Stimulated activated CD8-positive, alpha-beta memory T cell treated with anti-CD3 and anti-CD28 coated beads, Interleukin-12 subunit alpha, Interleukin-12 subunit beta, amount 100 ng/mL, for 4 hours (primary cell): ENCODE data around the gene ABCA6.
"Not testable (repeated sequence)": the region's sequence is repeated elsewhere in the genome, so short reads cannot be mapped to it uniquely, and the experiment has no call there.

Source experiments
- DNase-seq: peaks from one replicate; pipeline ENCODE4 v3.0.0-alpha.2; 2020; ENCODE audit warnings: low read depth

Gene ABCA6, protein sequence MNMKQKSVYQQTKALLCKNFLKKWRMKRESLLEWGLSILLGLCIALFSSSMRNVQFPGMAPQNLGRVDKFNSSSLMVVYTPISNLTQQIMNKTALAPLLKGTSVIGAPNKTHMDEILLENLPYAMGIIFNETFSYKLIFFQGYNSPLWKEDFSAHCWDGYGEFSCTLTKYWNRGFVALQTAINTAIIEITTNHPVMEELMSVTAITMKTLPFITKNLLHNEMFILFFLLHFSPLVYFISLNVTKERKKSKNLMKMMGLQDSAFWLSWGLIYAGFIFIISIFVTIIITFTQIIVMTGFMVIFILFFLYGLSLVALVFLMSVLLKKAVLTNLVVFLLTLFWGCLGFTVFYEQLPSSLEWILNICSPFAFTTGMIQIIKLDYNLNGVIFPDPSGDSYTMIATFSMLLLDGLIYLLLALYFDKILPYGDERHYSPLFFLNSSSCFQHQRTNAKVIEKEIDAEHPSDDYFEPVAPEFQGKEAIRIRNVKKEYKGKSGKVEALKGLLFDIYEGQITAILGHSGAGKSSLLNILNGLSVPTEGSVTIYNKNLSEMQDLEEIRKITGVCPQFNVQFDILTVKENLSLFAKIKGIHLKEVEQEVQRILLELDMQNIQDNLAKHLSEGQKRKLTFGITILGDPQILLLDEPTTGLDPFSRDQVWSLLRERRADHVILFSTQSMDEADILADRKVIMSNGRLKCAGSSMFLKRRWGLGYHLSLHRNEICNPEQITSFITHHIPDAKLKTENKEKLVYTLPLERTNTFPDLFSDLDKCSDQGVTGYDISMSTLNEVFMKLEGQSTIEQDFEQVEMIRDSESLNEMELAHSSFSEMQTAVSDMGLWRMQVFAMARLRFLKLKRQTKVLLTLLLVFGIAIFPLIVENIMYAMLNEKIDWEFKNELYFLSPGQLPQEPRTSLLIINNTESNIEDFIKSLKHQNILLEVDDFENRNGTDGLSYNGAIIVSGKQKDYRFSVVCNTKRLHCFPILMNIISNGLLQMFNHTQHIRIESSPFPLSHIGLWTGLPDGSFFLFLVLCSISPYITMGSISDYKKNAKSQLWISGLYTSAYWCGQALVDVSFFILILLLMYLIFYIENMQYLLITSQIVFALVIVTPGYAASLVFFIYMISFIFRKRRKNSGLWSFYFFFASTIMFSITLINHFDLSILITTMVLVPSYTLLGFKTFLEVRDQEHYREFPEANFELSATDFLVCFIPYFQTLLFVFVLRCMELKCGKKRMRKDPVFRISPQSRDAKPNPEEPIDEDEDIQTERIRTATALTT (N-terminal part only)

DNA sequence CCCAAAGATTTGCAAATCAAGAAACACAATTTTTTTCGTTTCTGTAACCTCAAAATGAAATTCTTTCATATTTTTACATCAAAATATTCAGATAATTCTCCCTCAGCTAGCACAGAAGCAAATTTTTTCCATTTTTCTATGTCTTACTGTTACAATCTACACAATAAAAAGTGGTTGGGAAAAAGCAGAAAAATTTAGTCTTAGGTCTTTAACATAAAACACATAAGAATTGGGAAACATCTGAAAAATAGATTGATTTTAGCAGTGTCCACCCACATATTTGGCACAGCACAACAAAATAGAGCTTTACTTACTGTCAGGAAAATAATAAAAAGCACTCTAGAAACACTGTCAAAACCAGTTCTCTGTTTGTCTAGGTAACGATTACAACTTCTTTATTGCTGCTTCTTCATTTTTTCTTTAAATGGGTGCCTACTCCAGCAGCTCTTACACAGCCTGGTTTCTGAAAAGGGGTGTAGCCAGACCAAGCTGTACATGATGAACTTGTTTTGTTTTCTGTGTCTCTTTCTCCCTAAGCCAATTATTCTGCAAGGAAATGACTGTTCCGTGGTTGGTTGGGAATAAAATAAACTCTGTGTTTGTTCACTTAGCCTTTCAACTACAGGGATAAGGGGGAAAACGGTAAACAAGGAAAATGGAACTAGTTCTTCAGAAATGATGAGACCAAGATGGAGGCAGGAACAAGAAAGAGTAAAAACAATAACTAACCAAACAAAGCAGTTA is at the start of gene ABCA6:
Gene ABCA6, minus strand, starts transcription at position 465 of the 744 bp plus-strand sequence. CDS start 1,192 bp downstream, outside the sequence.
- DNase-seq, result no peak

DNA sequence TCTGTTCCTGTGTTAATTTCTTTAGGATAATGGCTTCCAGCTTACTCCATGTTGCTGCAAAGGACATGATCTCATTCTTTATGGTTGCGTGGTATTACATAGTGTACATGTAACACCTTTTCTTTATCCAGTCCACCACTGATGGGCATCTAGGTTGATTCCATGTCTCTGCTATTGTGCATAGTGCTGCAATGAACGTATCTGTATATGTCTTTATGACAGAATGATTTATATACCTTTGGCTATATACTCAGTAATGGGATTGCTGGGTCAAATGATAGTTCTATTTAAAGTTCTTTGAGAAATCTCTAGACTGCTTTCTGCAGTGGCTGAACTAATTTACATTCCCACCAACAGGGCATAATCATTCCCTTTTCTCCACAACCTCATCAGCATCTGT is 47.1 kb upstream of the ABCA6 start:
- no peak for DNase-seq

DNA sequence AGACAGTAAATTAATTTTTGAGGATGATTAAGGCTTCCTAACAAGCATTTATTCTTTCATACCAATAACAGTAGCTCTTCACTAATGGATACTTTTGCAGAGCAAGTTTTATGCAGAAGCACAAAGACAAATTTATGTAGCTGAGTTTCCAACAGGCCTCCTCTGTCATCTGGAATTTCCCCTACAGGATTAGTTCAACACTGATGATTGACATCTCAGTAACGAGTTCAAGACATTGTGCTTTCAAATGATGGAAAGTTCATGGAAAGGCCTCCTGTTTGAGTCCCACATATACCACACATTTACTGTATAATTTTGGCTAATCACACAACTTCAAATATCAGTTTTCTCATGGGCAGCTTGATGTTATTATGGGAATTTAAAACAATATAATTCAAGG is 46.4 kb upstream of the ABCA6 start:
- DNase-seq, result no peak

DNA sequence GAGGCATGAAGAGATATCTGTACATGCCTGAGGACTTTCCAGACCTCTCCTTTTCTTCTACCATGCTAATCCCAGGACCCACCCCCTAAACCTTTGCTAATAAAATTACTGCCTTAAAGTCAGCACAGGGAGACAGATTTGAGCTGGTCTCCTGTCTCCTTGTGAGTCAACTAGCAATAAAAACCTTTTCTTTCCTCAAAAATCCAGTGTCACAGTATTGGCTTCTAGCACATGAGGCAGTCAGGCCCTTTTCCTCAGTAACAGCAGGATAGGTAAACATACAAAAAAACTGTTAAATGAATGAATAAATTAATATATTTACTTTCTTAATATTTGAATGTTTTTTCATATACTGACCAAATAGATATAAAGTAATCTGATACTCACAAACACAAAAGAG is 45.6 kb upstream of the ABCA6 start:
- DNase-seq, result no peak

DNA sequence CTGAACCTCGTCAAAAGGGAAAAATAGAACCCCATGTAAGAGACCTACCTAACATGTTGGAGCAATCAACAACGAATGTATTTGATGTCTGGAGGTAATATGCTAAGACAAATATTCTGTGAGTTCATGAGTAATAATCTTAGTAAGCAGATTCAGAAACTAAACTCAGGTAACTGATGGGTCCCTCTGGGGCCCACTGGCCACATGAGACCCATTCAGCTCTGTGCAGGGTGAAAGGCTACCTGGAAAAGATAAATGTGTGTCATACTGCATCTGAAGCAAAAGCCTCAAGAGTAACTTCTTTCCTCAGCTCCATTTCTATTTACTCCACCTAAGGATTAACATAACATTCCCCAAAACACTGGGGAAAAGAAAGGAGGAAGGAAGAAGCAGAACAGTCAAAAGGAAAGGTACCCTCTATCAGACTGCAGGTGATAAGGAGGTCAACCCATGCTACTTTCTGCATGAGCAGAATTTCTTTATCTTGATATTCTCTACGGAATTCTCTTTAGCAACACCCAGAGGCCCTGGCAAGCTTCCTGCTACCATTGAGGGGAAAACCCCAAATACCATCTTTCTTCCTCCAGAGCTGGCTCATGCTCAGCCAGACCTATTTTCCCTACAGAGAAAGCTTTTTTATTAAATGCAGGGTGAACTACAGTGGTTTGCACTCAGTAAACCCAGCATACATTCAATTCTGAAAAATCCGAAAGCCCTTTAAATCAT is 37.7 kb upstream of the ABCA6 start:
- no peak for DNase-seq

DNA sequence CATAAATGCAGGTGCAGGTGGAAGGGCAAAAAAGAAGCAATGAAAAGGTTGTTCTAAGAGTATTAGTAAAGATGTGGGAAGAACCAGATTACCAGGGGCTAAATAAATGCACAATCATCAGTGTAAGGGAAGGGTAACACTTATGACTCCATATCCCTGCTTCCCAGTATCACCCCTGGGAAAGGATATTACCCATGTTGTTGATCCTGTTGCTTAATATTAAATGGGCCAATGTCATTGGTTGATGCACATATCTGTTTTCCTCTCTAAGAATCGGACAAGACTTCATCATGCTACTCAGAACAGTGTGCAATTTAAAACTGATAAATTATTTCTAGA is 34.7 kb upstream of the ABCA6 start:
- no peak for DNase-seq

DNA sequence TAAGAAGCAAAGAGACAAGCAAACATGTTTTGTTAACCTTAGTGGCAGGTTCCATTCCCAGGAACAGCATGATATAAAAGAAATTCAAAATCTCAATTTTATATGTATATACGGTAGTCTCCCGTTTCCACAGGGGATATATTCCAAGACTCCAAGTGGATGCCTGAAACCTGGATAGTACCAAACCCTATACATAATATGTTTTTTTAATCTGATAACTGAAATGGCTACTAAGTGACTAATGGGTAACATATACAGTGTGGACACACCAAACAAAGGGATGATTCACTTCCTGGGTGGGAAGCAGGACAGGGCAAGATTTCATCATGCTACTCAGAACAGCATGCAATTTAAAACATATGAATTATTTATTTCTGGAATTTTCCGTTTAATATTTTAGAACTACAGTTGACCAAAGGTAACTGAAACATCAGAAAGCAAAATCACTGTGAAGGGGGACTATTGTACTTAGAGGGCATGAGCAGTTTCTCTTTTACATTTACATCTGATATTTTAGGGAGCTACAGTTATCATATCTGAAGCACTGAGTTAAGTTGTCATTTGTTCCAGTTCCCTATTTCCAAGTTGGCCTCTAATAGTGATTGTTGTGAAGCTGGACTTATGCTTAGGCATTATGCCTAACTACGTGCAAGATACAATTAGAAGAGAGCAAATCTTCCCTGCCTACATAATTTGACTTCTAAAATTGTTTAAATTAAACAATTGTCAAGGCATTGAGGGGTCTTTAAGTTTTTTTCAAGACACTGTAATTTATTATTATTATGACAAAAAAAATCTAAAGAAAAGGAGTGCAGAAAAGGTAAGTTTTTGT is 34.1 kb upstream of the ABCA6 start:
- DNase-seq, result no peak

DNA sequence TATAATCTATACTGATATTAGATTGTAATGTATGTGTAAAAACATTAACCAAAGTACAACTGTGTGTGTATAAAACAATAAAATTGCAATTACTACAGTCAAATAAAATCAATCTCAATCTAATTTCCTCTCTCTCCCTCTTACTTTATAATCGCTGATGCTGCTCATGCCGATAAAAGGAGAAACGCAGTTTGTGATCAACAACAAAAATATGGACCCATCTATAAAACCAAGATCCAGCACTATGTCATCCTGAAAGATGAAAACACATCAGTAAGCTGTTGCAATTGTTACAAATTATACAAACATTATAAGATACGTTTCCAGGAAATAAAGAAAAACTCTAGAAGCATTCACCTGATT is 33.5 kb upstream of the ABCA6 start:
- DNase-seq, result no peak

DNA sequence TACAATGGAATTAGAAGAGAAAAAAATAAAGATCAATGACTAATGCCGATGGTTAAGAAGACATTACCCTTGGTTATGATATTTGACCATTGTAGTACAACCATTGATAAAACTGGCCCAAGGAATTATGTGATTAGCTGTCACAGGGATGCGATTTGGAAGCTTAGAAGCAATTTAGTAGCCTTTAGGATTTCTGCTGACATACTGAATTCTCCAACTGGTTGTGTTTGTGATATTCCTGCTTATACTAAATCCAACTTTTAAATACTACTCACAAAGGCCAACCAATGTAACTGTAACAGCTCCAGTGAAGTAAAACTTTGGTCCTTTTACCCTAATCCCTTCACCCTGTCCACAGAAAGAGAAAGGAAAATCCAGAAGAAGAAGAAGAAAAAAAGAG is 31.4 kb upstream of the ABCA6 start:
- no peak for DNase-seq

DNA sequence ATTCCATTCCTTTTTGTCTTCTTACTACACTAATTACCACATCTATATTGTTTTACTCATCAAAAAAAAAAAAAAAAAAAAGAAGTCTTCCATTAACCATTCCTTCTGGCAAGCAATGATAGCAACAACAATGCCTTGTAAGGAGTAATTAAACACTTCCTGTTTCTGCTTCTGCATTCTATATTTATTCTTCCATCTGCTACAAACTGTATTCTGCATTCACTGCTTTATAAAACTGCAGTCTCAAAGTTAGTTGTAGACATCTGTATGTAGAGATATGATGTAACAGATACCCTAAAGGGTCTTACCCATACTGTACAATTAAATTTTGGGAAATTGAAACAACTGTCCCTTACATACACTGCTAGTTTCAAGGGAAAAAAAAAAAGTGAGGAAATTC is 28.7 kb upstream of the ABCA6 start:
- no peak for DNase-seq

DNA sequence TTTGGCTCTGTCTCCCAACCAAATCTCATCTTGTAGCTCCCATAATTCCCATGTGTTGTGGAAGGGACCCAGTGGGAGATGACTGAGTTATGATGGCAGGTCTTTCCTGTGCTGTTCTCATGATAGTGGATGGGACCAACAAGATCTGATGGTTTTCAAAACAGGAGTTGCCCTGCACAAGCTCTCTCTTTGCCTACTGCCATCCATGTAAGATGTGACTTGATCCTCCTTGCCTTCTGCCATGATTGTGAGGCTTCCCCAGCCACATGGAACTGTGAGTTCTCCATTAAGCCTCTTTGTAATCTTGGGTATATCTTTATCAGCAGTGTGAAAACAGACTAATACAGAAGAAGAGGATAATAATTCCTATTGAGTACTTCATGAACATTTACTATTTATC is 26.9 kb upstream of the ABCA6 start:
- DNase-seq, result not testable (repeated sequence)

DNA sequence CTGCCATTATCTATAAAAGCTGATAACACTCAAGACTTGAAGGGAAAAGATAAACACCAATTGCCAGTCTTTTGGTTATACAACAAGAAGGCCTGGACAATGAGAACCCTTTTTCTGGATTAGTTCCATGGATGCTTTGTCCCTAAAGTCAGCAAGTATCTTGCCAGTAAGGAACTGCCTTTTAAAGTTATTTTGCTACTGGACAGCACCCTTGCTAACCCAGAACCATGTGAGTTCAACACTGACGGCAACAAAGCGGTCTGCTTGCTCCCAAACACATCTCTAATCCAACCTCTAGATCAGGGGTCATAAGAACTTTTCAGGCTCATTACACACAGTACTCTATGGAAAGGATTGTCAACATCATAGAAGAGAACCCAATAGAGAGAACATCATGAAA is 25.3 kb upstream of the ABCA6 start:
- DNase-seq, result no peak

DNA sequence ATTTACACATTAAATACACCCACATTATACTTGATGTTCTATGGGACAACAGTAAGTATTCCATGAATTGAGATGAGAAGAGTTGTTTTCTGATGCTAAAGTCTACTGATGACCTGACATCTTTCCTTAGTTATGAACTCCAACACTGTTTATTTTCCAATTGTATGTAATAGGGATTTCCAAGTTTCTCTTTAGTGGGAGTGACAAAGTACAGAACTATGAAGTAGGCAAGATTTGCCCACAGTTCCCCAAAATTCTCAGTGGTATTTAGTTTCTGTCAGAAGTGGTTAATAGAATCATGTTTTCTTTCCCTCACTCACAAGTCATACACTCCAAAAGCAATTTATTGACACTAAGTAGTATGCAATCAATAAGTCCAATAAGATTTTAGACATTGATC is 22.5 kb upstream of the ABCA6 start:
- no peak for DNase-seq

DNA sequence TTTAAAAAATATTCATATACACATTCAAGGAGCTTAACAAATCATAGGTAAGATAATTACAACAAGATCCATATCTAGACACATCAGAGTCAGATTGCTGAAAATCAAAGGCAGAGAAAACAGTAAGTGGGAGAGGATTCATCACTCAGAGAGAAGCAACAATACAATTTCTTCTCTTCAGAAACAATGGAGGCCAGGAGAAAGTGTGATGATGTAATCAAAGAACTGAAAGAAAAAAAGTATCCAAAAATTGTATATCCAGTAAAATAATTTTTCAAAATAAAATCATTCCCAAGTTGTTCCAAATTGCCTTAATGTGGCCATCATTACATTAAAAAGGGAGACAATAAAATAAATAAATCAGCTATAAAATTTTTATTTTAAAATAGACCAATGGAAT is 17.7 kb upstream of the ABCA6 start:
- no peak for DNase-seq

DNA sequence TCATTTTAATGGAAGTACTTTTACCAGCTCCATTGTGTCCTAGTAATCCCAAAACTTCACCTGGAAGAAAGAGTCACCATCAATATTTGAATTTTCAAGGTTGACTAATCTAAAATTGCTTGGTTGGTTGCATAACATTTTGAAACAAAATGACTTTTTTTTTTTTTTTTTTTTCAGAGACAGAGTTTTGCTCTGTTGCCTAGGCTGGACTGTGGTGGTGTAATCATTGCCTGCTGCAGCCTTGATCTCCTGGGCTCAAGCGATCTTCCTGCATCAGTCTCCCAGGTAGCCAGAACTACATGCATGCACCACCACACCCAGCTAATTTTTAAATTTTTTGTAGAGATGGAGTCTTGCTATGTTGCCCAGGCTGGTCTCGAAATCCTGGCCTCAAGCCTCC is 12.6 kb upstream of the ABCA6 start:
- no peak for DNase-seq

DNA sequence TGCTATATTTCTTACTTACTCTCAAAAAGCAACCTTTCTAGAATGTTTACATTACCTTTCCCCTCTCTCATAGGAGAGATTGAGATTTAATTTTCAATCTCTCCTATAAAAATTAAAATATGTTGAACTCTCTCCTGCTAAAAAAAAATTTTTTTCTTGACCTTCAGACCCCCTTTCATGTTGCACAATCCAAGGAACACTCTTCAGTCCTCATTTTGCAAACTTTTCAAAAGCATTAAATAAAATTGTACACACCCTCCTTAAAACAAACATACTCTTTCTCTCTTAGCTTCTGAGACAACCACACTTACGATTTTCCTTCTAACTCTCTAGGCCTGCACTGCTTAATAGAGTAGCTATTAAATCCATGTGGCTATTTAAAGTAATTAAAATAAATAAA is 8.6 kb upstream of the ABCA6 start:
- DNase-seq, result no peak

DNA sequence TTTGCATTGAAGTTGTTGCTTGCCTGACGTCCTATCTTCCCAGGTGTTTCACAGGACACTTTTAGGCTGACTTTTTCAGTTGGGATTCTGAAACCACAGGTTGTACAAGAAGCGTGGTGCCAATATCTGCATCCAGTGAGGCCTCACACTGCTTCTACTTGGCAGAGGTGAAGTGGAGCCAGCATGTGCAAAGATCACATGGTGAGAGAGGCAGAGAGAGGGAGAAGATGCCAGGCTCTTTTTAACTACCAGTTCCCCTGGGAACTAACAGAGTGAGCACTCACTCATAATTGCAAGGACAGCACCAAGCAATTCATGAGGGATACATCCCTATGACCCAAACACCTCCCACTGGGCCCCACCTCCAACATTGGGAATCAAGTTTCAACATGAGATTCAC is 5.8 kb upstream of the ABCA6 start:
- no peak for DNase-seq

DNA sequence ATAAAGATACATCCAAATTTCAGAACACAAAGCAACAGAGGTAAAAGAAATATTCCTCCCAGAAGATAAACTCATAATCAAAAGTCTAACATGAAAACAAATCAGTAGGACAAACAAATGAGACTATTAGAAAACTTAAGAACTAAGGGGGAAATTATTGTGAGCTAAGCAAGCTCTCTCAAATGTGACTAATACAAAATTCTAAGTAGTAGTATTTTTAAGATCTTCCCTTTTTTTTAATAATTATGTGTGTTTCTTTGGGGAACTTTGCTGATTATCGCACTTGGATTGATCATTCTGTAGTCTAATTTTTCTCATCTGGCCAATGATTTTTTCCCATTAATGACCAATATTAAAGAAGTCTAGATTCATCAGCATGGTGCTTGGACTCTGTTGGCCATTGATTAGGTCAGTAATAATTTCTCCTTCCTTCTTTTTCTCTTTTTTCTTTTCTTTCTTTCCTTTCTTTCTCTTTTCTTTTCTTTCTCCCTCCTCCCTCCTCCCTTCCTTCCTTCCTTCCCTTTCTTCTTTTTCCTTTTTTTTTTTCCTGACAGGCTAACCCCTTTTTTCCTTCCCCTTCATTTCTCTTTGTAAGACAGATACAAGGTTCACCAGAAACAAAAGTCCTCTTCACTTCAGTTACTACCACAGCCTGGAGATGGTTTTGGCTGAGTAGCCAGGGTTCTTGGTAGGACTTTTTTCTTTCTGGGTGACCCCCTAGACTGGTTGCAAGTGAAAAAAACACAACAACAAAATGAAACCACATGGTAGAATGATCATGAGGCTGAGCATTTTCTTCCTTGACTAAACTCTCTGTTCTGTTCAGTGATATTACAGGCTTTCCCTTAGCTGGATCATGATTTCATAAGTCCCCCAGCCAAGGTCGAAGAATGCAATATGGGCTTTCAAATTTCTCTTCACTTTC is 2.9 kb upstream of the ABCA6 start:
- DNase-seq, result no peak

DNA sequence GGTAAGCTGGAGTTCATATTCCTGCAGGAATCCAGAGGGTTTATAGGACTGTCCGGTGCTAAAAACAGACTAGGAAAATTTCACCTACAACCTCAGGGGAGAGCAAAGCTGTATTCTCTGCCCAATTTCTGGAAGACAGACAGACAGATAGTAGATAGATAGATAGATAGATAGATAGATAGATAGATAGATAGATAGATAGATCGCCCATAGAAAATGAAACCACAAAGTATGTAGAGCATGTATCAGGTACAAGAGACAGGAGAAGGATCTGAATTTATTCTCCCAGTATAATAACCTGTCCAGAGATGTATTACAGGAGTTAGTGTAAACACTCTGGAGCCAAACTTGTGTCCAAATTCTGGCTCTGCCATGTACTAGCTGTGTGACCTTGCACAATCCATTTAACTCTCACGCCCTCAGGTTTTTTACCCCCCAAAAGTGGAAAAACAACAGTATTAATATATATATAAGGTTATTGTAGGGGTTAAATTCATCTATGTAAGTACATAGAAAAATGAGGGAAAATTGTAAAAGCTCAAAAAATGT is 2.1 kb upstream of the ABCA6 start:
- no peak for DNase-seq
